Measurements from ENCODE around the gene ERLEC1. TPM values are rescaled to one million over a fixed set of nuclear protein-coding genes. Genes with fewer than 3 reads are reported as not detected.
"Not testable (repeated sequence)": the region's sequence is repeated elsewhere in the genome, so short reads cannot be mapped to it uniquely, and the experiment has no call there.

The ERLEC1 gene
- total RNA-seq, 1 experiment from 2014 or later: 79.2 TPM

- peaks cover 38% of the 10 kb centered on the region for H3K36me3 ChIP-seq
- H3K27ac ChIP-seq: no peak overlapping the region
- no peaks in the 10 kb centered on the region for H3K9me3 ChIP-seq (replicated peaks)
- DNase-seq (ENCODE audit: low read depth in 1 of 2, low spot score in 2 of 2): no peak
- no peaks in the 10 kb centered on the region for H3K27me3 ChIP-seq (replicated peaks)
- H3K4me3 ChIP-seq: no peak overlapping the region
- H3K4me1 ChIP-seq (replicated peaks): no peaks in the 10 kb centered on the region
Observed at GRCh38 chr2:53793821-53794220, 7.0 kb downstream of the ERLEC1 start.

- Histone ChIP-seq H3K4me1 (replicated peaks) (no peaks in the 10 kb centered on the region), H3K27me3 (replicated peaks) (no peaks in the 10 kb centered on the region), H3K36me3 (peaks cover 82% of the 10 kb centered on the region), H3K9me3 (replicated peaks) (no peaks in the 10 kb centered on the region), H3K27ac (no peak overlapping the region), H3K4me3 (no peak overlapping the region)
- no peak for DNase-seq (ENCODE audit: low read depth in 1 of 2, low spot score in 2 of 2)
Observed at GRCh38 chr2:53801547-53801946, 14.7 kb downstream of the ERLEC1 start.

GRCh38 chr2:53802617-53803151 is 15.8 kb downstream of the ERLEC1 start:
- peaks cover 87% of the 10 kb centered on the region for H3K36me3 ChIP-seq
- no peaks in the 10 kb centered on the region for H3K9me3 ChIP-seq (replicated peaks)
- no peak for DNase-seq (ENCODE audit: low read depth in 1 of 2, low spot score in 2 of 2)
- no peaks in the 10 kb centered on the region for H3K4me1 ChIP-seq (replicated peaks)
- no peak overlapping the region for H3K4me3 ChIP-seq
- H3K27ac ChIP-seq: no peak overlapping the region
- H3K27me3 ChIP-seq (replicated peaks): no peaks in the 10 kb centered on the region

- DNase-seq (ENCODE audit: low read depth in 1 of 2, low spot score in 2 of 2): no peak
Observed at GRCh38 chr2:53811601-53812000, 24.8 kb downstream of the ERLEC1 start.

GRCh38 chr2:53813151-53813550 is 26.3 kb downstream of the ERLEC1 start:
- Histone ChIP-seq H3K9me3 (replicated peaks) (no peaks in the 10 kb centered on the region), H3K4me3 (no peak overlapping the region), H3K27ac (no peak overlapping the region), H3K36me3 (peaks cover 72% of the 10 kb centered on the region), H3K4me1 (replicated peaks) (no peaks in the 10 kb centered on the region), H3K27me3 (replicated peaks) (no peaks in the 10 kb centered on the region)
- no peak for DNase-seq (ENCODE audit: low read depth in 1 of 2, low spot score in 2 of 2)

More at GRCh38 chr2:53811601-53812000, 24.8 kb downstream of the ERLEC1 start:
- Histone ChIP-seq H3K36me3 (peaks cover 85% of the 10 kb centered on the region), H3K9me3 (replicated peaks) (no peaks in the 10 kb centered on the region), H3K27me3 (replicated peaks) (no peaks in the 10 kb centered on the region), H3K4me1 (replicated peaks) (no peaks in the 10 kb centered on the region), H3K27ac (no peak overlapping the region), H3K4me3 (no peak overlapping the region)

GRCh38 chr2:53818854-53819435 is 32.1 kb downstream of the ERLEC1 start:
- Histone ChIP-seq H3K36me3 (peaks cover 38% of the 10 kb centered on the region), H3K9me3 (replicated peaks) (no peaks in the 10 kb centered on the region), H3K27me3 (replicated peaks) (no peaks in the 10 kb centered on the region), H3K4me1 (replicated peaks) (no peaks in the 10 kb centered on the region), H3K4me3 (no peak overlapping the region), H3K27ac (no peak overlapping the region)
- DNase-seq (ENCODE audit: low read depth in 1 of 2, low spot score in 2 of 2): no peak

GRCh38 chr2:53819634-53820033 is 32.8 kb downstream of the ERLEC1 start:
- H3K9me3 ChIP-seq (replicated peaks): no peaks in the 10 kb centered on the region
- no peak for DNase-seq (ENCODE audit: low read depth in 1 of 2, low spot score in 2 of 2)
- H3K4me3 ChIP-seq: no peak overlapping the region
- peaks cover 33% of the 10 kb centered on the region for H3K36me3 ChIP-seq
- no peaks in the 10 kb centered on the region for H3K4me1 ChIP-seq (replicated peaks)
- no peak overlapping the region for H3K27ac ChIP-seq
- no peaks in the 10 kb centered on the region for H3K27me3 ChIP-seq (replicated peaks)

GRCh38 chr2:53820048-53820447 is 33.2 kb downstream of the ERLEC1 start:
- Histone ChIP-seq H3K27ac (no peak overlapping the region), H3K4me3 (no peak overlapping the region)

GRCh38 chr2:53820711-53821110 is 33.9 kb downstream of the ERLEC1 start:
- Histone ChIP-seq H3K4me3 (no peak overlapping the region), H3K36me3 (peaks cover 25% of the 10 kb centered on the region), H3K27ac (no peak overlapping the region), H3K27me3 (replicated peaks) (no peaks in the 10 kb centered on the region), H3K9me3 (replicated peaks) (no peaks in the 10 kb centered on the region), H3K4me1 (replicated peaks) (no peaks in the 10 kb centered on the region)
- no peak for DNase-seq (ENCODE audit: low read depth in 1 of 2, low spot score in 2 of 2)

More at GRCh38 chr2:53820048-53820447, 33.2 kb downstream of the ERLEC1 start:
- no peaks in the 10 kb centered on the region for H3K4me1 ChIP-seq (replicated peaks)
- no peaks in the 10 kb centered on the region for H3K9me3 ChIP-seq (replicated peaks)
- H3K36me3 ChIP-seq: peaks cover 32% of the 10 kb centered on the region
- DNase-seq (ENCODE audit: low read depth in 1 of 2, low spot score in 2 of 2): no peak
- H3K27me3 ChIP-seq (replicated peaks): no peaks in the 10 kb centered on the region

GRCh38 chr2:53821810-53822209 is 35.0 kb downstream of the ERLEC1 start:
- H3K9me3 ChIP-seq (replicated peaks): no peaks in the 10 kb centered on the region
- no peaks in the 10 kb centered on the region for H3K4me1 ChIP-seq (replicated peaks)
- no peaks in the 10 kb centered on the region for H3K27me3 ChIP-seq (replicated peaks)
- H3K27ac ChIP-seq: no peak overlapping the region
- H3K4me3 ChIP-seq: no peak overlapping the region
- DNase-seq (ENCODE audit: low read depth in 1 of 2, low spot score in 2 of 2): no peak
- peaks cover 17% of the 10 kb centered on the region for H3K36me3 ChIP-seq

GRCh38 chr2:53823639-53824038 is 36.8 kb downstream of the ERLEC1 start:
- not testable (repeated sequence) for H3K27me3 ChIP-seq (replicated peaks); H3K4me1 ChIP-seq (replicated peaks); H3K9me3 ChIP-seq (replicated peaks); H3K4me3 ChIP-seq; DNase-seq (ENCODE audit: low read depth in 1 of 2, low spot score in 2 of 2); H3K27ac ChIP-seq
- peaks cover 12% of the 10 kb centered on the region for H3K36me3 ChIP-seq

- H3K27ac ChIP-seq: no peak overlapping the region
- H3K9me3 ChIP-seq (replicated peaks): 0 out of 2 replicates have a peak, but pooled peaks cover 2% of the 10 kb centered on the region
- H3K4me3 ChIP-seq: no peak overlapping the region
- DNase-seq (ENCODE audit: low read depth in 1 of 2, low spot score in 2 of 2): no peak
- H3K36me3 ChIP-seq: no peaks in the 10 kb centered on the region
- H3K27me3 ChIP-seq (replicated peaks): no peaks in the 10 kb centered on the region
- H3K4me1 ChIP-seq (replicated peaks): no peaks in the 10 kb centered on the region
Observed at GRCh38 chr2:53826030-53826410, 39.2 kb downstream of the ERLEC1 start.

- H3K4me3 ChIP-seq: no peak overlapping the region
- no peak for DNase-seq (ENCODE audit: low read depth in 1 of 2, low spot score in 2 of 2)
- no peaks in the 10 kb centered on the region for H3K27me3 ChIP-seq (replicated peaks)
- no peak overlapping the region for H3K27ac ChIP-seq
- H3K36me3 ChIP-seq: no peaks in the 10 kb centered on the region
- H3K9me3 ChIP-seq (replicated peaks): 0 out of 2 replicates have a peak, but pooled peaks cover 2% of the 10 kb centered on the region
- no peaks in the 10 kb centered on the region for H3K4me1 ChIP-seq (replicated peaks)
Observed at GRCh38 chr2:53826587-53827397, 39.9 kb downstream of the ERLEC1 start.

All from SJSA1 (cell line).